ENCODE results near the gene CTSG. TPM values are rescaled to one million over a fixed set of nuclear protein-coding genes. Genes with fewer than 3 reads are reported as not detected.
"Not testable (repeated sequence)": the region's sequence is repeated elsewhere in the genome, so short reads cannot be mapped to it uniquely, and the experiment has no call there.

Gene CTSG
- polyA plus RNA-seq, 1 donor (not counting 4 experiments of a cell fraction or from before 2014, with no cell fraction given), result not detected

- DNase-seq (ENCODE audit: low read depth, low spot score), result no peak
- no peaks in the 10 kb centered on the region for H3K36me3 ChIP-seq (ENCODE audit: control insufficient read depth in 2 of 2, extremely low read depth in 1 of 2, insufficient read depth in 2 of 2, low read length in 2 of 2)
- no peak overlapping the region for H3K27ac ChIP-seq (ENCODE audit: control insufficient read depth, insufficient read depth, low read length)
- TF ChIP-seq, protein P1, sequence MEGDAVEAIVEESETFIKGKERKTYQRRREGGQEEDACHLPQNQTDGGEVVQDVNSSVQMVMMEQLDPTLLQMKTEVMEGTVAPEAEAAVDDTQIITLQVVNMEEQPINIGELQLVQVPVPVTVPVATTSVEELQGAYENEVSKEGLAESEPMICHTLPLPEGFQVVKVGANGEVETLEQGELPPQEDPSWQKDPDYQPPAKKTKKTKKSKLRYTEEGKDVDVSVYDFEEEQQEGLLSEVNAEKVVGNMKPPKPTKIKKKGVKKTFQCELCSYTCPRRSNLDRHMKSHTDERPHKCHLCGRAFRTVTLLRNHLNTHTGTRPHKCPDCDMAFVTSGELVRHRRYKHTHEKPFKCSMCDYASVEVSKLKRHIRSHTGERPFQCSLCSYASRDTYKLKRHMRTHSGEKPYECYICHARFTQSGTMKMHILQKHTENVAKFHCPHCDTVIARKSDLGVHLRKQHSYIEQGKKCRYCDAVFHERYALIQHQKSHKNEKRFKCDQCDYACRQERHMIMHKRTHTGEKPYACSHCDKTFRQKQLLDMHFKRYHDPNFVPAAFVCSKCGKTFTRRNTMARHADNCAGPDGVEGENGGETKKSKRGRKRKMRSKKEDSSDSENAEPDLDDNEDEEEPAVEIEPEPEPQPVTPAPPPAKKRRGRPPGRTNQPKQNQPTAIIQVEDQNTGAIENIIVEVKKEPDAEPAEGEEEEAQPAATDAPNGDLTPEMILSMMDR (optimal IDR thresholded peaks at IDR 0.05 in 1 of 3, IDR thresholded peaks at IDR 0.05 in 1 of 3, conservative IDR thresholded peaks at IDR 0.05 in 1 of 3; ENCODE audit: extremely low read depth in 1 of 3, insufficient read depth in 2 of 3, low read length in 3 of 3), result no peak
- TF ChIP-seq EZH2 (IDR thresholded peaks at IDR 0.05; ENCODE audit: low read length), result no peak
- H2AFZ ChIP-seq (ENCODE audit: control insufficient read depth, low read length), result no peak overlapping the region
- no peak overlapping the region for H3K9ac ChIP-seq (ENCODE audit: control insufficient read depth, extremely low read depth, insufficient read depth, low read length)
- no peaks in the 10 kb centered on the region for H4K20me1 ChIP-seq (ENCODE audit: control insufficient read depth, extremely low read depth, insufficient read depth, low read length)
- H3K4me2 ChIP-seq (ENCODE audit: control insufficient read depth, extremely low read depth, insufficient read depth, low read depth, low read length), result no peak overlapping the region
- FAIRE-seq, result no peak
- no peak overlapping the region for H3K4me3 ChIP-seq (ENCODE audit: control insufficient read depth in 2 of 3, extremely low read depth in 1 of 3, insufficient read depth in 2 of 3, low read depth in 1 of 3, low read length in 3 of 3)
- no peaks in the 10 kb centered on the region for H3K9me1 ChIP-seq (ENCODE audit: control insufficient read depth, extremely low read depth, insufficient read depth, low read length)
- no peaks in the 10 kb centered on the region for H3K4me1 ChIP-seq (ENCODE audit: control insufficient read depth, extremely low read depth, insufficient read depth, low read length)
- no peaks in the 10 kb centered on the region for H3K27me3 ChIP-seq (ENCODE audit: control insufficient read depth, extremely low read depth, insufficient read depth, low read length)
- no peaks in the 10 kb centered on the region for H3K9me3 ChIP-seq (ENCODE audit: control insufficient read depth, low read depth, low read length)
- H3K79me2 ChIP-seq (ENCODE audit: control insufficient read depth, insufficient read depth, low read length), result no peaks in the 10 kb centered on the region
- dilution Hi-C loops (cut with MboI; ENCODE audit: extremely low pct_ligation_motif_present, low sequenced_read_pairs), result no loop called here
Observed at GRCh38 chr14:24535737-24536136, 40.3 kb downstream of the CTSG start.

- Histone ChIP-seq H3K36me3 (ENCODE audit: control insufficient read depth in 2 of 2, extremely low read depth in 1 of 2, insufficient read depth in 2 of 2, low read length in 2 of 2) (no peaks in the 10 kb centered on the region), H2AFZ (ENCODE audit: control insufficient read depth, low read length) (no peak overlapping the region), H3K9ac (ENCODE audit: control insufficient read depth, extremely low read depth, insufficient read depth, low read length) (no peak overlapping the region), H3K9me3 (ENCODE audit: control insufficient read depth, low read depth, low read length) (no peaks in the 10 kb centered on the region), H3K27ac (ENCODE audit: control insufficient read depth, insufficient read depth, low read length) (no peak overlapping the region), H4K20me1 (ENCODE audit: control insufficient read depth, extremely low read depth, insufficient read depth, low read length) (no peaks in the 10 kb centered on the region), H3K4me3 (ENCODE audit: control insufficient read depth in 2 of 3, extremely low read depth in 1 of 3, insufficient read depth in 2 of 3, low read depth in 1 of 3, low read length in 3 of 3) (no peak overlapping the region), H3K4me2 (ENCODE audit: control insufficient read depth, extremely low read depth, insufficient read depth, low read depth, low read length) (no peak overlapping the region), H3K27me3 (ENCODE audit: control insufficient read depth, extremely low read depth, insufficient read depth, low read length) (no peaks in the 10 kb centered on the region), H3K4me1 (ENCODE audit: control insufficient read depth, extremely low read depth, insufficient read depth, low read length) (no peaks in the 10 kb centered on the region), H3K9me1 (ENCODE audit: control insufficient read depth, extremely low read depth, insufficient read depth, low read length) (no peaks in the 10 kb centered on the region), H3K79me2 (ENCODE audit: control insufficient read depth, insufficient read depth, low read length) (no peaks in the 10 kb centered on the region)
- DNase-seq (ENCODE audit: low read depth, low spot score) (no peak), FAIRE-seq (no peak)
- TF ChIP-seq, protein P1 (optimal IDR thresholded peaks at IDR 0.05 in 1 of 3, IDR thresholded peaks at IDR 0.05 in 1 of 3, conservative IDR thresholded peaks at IDR 0.05 in 1 of 3; ENCODE audit: extremely low read depth in 1 of 3, insufficient read depth in 2 of 3, low read length in 3 of 3), result no peak
- TF ChIP-seq EZH2 (IDR thresholded peaks at IDR 0.05; ENCODE audit: low read length), result no peak
- dilution Hi-C loops (cut with MboI; ENCODE audit: extremely low pct_ligation_motif_present, low sequenced_read_pairs), result no loop called here
Observed at GRCh38 chr14:24534286-24534685, 41.8 kb downstream of the CTSG start.

GRCh38 chr14:24525877-24526620 is 50.0 kb downstream of the CTSG start:
- H3K9me3 ChIP-seq (ENCODE audit: control insufficient read depth, low read depth, low read length); H4K20me1 ChIP-seq (ENCODE audit: control insufficient read depth, extremely low read depth, insufficient read depth, low read length); H3K9me1 ChIP-seq (ENCODE audit: control insufficient read depth, extremely low read depth, insufficient read depth, low read length); FAIRE-seq; H3K9ac ChIP-seq (ENCODE audit: control insufficient read depth, extremely low read depth, insufficient read depth, low read length); H3K27me3 ChIP-seq (ENCODE audit: control insufficient read depth, extremely low read depth, insufficient read depth, low read length); H3K79me2 ChIP-seq (ENCODE audit: control insufficient read depth, insufficient read depth, low read length); H3K36me3 ChIP-seq (ENCODE audit: control insufficient read depth in 2 of 2, extremely low read depth in 1 of 2, insufficient read depth in 2 of 2, low read length in 2 of 2); H2AFZ ChIP-seq (ENCODE audit: control insufficient read depth, low read length); H3K4me3 ChIP-seq (ENCODE audit: control insufficient read depth in 2 of 3, extremely low read depth in 1 of 3, insufficient read depth in 2 of 3, low read depth in 1 of 3, low read length in 3 of 3); DNase-seq (ENCODE audit: low read depth, low spot score); H3K4me2 ChIP-seq (ENCODE audit: control insufficient read depth, extremely low read depth, insufficient read depth, low read depth, low read length); H3K4me1 ChIP-seq (ENCODE audit: control insufficient read depth, extremely low read depth, insufficient read depth, low read length); dilution Hi-C loops (cut with MboI; ENCODE audit: extremely low pct_ligation_motif_present, low sequenced_read_pairs); H3K27ac ChIP-seq (ENCODE audit: control insufficient read depth, insufficient read depth, low read length): not testable (repeated sequence)

All from keratinocyte (primary cell).